BE2C (cell line): ENCODE data around the gene SPINT2.
A peak's percentile ranks its signal among the peaks of the same experiment; 100 is the strongest.

Experiments used
- DNase-seq: peaks from one replicate; pipeline ENCODE4 v3.0.0-alpha.2; 2020
- H3K27me3 ChIP-seq: fragments of 250-450 bp; sonication (Bioruptor Pico); 2 replicates; pipeline ENCODE4 v1.5.1; 2020; ENCODE audit warnings: mild to moderate bottlenecking
- H3K36me3 ChIP-seq: fragments of 250-450 bp; sonication (Bioruptor Pico); 2 replicates; pipeline ENCODE4 v1.5.1; 2020; ENCODE audit warnings: mild to moderate bottlenecking
- H3K4me1 ChIP-seq: fragments of 250-450 bp; sonication (Bioruptor Pico); 2 replicates; pipeline ENCODE4 v1.5.1; 2020
- H3K4me3 ChIP-seq: 2 replicates; pipeline ENCODE4 v1.5.1; 2011; ENCODE audit warnings: low read depth, low read length
- H3K9me3 ChIP-seq: fragments of 250-450 bp; sonication (Bioruptor Pico); 2 replicates; pipeline ENCODE4 v1.5.1; 2020
- TF ChIP-seq, protein P1 (sequence below): IDR thresholded peaks from 2 replicates; pipeline ENCODE4 v1.5.1; 2012; ENCODE audit warnings: mild to moderate bottlenecking, low read depth, low read length

SPINT2 gene

DNA sequence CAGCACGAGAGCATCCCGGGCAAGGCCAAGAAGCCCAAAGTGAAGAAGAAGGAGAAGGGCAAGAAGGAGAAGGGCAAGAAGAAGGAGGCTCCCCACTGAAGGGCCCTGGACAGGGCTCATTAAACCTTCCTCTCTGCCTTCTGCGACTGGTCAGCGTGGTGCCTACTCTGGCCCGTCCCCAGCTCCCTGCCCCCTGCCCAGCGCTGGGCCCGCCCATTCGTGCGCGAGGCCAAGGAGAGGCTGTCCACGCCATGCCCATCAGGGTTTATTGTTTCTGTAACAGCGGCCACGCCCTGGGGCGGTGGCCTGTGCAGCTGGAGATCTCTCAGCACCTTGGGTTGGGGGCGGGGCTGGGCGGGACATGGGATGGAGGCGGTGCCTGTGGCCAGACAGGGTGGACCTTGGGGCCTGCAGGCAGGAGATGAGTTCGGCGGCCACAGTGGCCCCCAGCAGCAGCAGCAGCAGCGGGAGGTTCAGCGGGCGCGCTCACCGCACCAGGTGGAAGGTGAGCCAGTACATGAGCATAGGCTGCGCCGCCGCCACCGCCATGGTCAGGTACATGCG, 40.6 kb downstream of the SPINT2 start:
- Histone ChIP-seq H3K9me3 (no peaks in the 10 kb centered on the region), H3K36me3 (no peaks in the 10 kb centered on the region), H3K27me3 (no peaks in the 10 kb centered on the region), H3K4me3 (no peak overlapping the region), H3K4me1 (no peaks in the 10 kb centered on the region)
- TF ChIP-seq, protein P1, sequence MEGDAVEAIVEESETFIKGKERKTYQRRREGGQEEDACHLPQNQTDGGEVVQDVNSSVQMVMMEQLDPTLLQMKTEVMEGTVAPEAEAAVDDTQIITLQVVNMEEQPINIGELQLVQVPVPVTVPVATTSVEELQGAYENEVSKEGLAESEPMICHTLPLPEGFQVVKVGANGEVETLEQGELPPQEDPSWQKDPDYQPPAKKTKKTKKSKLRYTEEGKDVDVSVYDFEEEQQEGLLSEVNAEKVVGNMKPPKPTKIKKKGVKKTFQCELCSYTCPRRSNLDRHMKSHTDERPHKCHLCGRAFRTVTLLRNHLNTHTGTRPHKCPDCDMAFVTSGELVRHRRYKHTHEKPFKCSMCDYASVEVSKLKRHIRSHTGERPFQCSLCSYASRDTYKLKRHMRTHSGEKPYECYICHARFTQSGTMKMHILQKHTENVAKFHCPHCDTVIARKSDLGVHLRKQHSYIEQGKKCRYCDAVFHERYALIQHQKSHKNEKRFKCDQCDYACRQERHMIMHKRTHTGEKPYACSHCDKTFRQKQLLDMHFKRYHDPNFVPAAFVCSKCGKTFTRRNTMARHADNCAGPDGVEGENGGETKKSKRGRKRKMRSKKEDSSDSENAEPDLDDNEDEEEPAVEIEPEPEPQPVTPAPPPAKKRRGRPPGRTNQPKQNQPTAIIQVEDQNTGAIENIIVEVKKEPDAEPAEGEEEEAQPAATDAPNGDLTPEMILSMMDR: no peak
- DNase-seq: peak; percentile 59

GRCh38 chr19:38306236-38306635, 41.9 kb downstream of the SPINT2 start:
- H3K27me3 ChIP-seq: no peaks in the 10 kb centered on the region
- H3K9me3 ChIP-seq: no peaks in the 10 kb centered on the region
- no peak overlapping the region for H3K4me3 ChIP-seq
- TF ChIP-seq, protein P1: no peak
- no peaks in the 10 kb centered on the region for H3K4me1 ChIP-seq
- no peaks in the 10 kb centered on the region for H3K36me3 ChIP-seq
- DNase-seq: no peak

DNA sequence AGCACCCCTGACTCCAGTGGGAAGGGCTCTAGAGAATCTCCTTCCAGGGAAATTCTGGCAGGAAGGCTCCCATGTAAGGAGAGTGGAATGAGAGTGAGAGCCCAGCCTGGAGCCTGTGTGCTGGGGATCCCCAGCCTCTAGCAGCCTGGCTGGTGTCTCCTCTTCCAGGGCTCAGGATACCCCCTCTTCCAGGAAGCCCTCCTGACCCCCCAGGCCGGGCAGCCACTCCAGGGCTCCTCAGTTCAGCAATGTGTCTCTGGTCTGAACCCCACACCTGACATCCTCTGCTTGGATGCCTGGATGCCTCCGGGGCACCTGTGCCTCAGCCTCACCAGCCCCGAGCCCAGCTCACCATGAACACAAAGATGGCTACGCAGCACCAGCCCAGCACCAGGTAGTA, 42.7 kb downstream of the SPINT2 start:
- no peak for DNase-seq
- no peaks in the 10 kb centered on the region for H3K9me3 ChIP-seq
- no peaks in the 10 kb centered on the region for H3K4me1 ChIP-seq
- TF ChIP-seq, protein P1: no peak
- H3K4me3 ChIP-seq: no peak overlapping the region
- H3K27me3 ChIP-seq: no peaks in the 10 kb centered on the region
- no peaks in the 10 kb centered on the region for H3K36me3 ChIP-seq

- Histone ChIP-seq H3K4me3 (no peak overlapping the region), H3K27me3 (no peaks in the 10 kb centered on the region), H3K36me3 (no peaks in the 10 kb centered on the region), H3K9me3 (no peaks in the 10 kb centered on the region), H3K4me1 (no peaks in the 10 kb centered on the region)
- TF ChIP-seq, protein P1: no peak
- no peak for DNase-seq
These were observed 43.2 kb downstream of the SPINT2 start for GRCh38 chr19:38307597-38307996.

- Histone ChIP-seq H3K4me1 (no peaks in the 10 kb centered on the region), H3K4me3 (no peak overlapping the region), H3K36me3 (no peaks in the 10 kb centered on the region), H3K9me3 (no peaks in the 10 kb centered on the region), H3K27me3 (no peaks in the 10 kb centered on the region)
- TF ChIP-seq, protein P1: no peak
- DNase-seq: no peak
These were observed 43.8 kb downstream of the SPINT2 start for GRCh38 chr19:38308006-38308766.

DNA sequence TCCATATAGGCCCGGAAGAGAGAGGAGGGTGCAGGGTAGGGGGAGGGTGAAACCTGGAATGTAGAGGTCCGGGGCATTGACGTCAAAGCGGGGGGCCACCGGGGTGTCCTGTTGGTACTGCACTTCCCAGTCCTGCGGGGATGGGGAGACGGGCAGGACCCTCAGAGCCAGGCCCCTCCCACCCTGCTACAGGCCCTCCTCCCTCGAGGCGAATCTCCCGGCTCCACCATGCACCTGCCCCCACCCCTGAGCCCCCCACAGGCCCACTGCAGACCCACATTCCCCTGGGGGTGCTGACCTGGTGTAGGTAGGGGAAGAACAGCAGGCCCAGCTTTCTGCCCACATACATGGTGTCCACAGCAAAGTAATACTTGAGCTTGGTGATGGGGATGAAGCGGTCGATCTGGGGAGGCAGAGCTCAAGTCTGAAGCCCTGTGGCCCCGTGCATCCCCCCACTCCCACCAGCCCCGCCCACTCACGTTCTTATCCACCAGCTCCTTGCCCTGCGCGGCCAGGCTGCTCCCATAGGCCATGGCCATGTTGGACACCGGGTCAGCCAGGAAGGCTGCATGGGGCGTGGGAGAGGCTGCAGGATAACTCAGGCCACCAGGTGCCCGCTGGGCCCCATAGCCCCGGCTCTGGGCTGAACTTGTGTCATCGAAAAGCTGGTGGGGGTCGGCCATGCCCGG, 44.7 kb downstream of the SPINT2 start:
- Histone ChIP-seq H3K9me3 (no peaks in the 10 kb centered on the region), H3K4me3 (no peak overlapping the region), H3K4me1 (no peaks in the 10 kb centered on the region), H3K27me3 (no peaks in the 10 kb centered on the region), H3K36me3 (no peaks in the 10 kb centered on the region)
- no peak for DNase-seq
- TF ChIP-seq, protein P1: no peak
